SK-N-SH (cell line): ENCODE measurements around the gene SREK1.

ENCODE experiments used
- EP300 ChIP-seq, 2 experiments: IDR thresholded peaks; 2 replicates each; pipeline versions ENCODE4 v1.4.0 to v1.6.1; 2012; ENCODE audit warnings: borderline replicate concordance in 1 of 2, low read depth in 1 of 2, low read length in 1 of 2
- EZH2phosphoT487 ChIP-seq: fragments of 200-600 bp; sonication (generic); IDR thresholded peaks from 2 replicates; pipeline ENCODE4 v1.6.1; 2017; ENCODE audit warnings: low read depth, mixed run types, mild to moderate bottlenecking, antibody characterized with exemption, moderate library complexity, borderline replicate concordance
- FOXJ3 ChIP-seq: sonication (generic); formaldehyde crosslinking; IDR thresholded peaks from 2 replicates; pipeline ENCODE4 v1.5.1; 2020; ENCODE audit warnings: mild to moderate bottlenecking, missing genetic modification reagents
- IRF3 ChIP-seq: fragments of 150-350 bp; IDR thresholded peaks from 2 replicates; pipeline ENCODE4 v1.6.1; 2016; ENCODE audit warnings: mild to moderate bottlenecking, low read depth, low read length
- NFIC ChIP-seq: IDR thresholded peaks from 2 replicates; pipeline ENCODE4 v1.4.0; 2012; ENCODE audit warnings: borderline replicate concordance
- POLR2AphosphoS5 ChIP-seq: IDR thresholded peaks from 2 replicates; pipeline ENCODE4 v1.6.1; 2012; ENCODE audit warnings: low read depth, low read length
- RAD21 ChIP-seq: IDR thresholded peaks from 2 replicates; pipeline ENCODE4 v1.6.1; 2012; ENCODE audit warnings: mild to moderate bottlenecking, low read length
- RFX5 ChIP-seq: IDR thresholded peaks from 2 replicates; pipeline ENCODE4 v1.6.1; 2012; ENCODE audit warnings: mild to moderate bottlenecking, improper control_type of control experiment, low read length
- SIN3A ChIP-seq: IDR thresholded peaks from 2 replicates; pipeline ENCODE4 v1.6.1; 2012; ENCODE audit warnings: low read depth, mild to moderate bottlenecking, low read length, moderate library complexity, borderline replicate concordance
- TAF1 ChIP-seq: IDR thresholded peaks from 2 replicates; pipeline ENCODE4 v1.6.1; 2012; ENCODE audit warnings: low read depth, mild to moderate bottlenecking, low read length, moderate library complexity, borderline replicate concordance
- TF ChIP-seq, protein P1 (sequence below): fragments of 200-600 bp; sonication (generic); IDR thresholded peaks from 2 replicates; pipeline ENCODE4 v1.6.1; 2017; ENCODE audit warnings: antibody characterized with exemption, mild to moderate bottlenecking, moderate library complexity
- TF ChIP-seq, protein P2 (sequence below): IDR thresholded peaks from 2 replicates; pipeline ENCODE4 v1.4.0; 2012; ENCODE audit warnings: low read depth
- TF ChIP-seq, protein P3 (sequence below): IDR thresholded peaks from 2 replicates; pipeline ENCODE4; 2012
- TF ChIP-seq, protein P4 (sequence below): IDR thresholded peaks from 2 replicates; pipeline ENCODE4 v1.4.0; 2012; ENCODE audit warnings: low read depth, borderline replicate concordance

GRCh38 chr5:66170195-66170919 lies 26.3 kb downstream of the SREK1 start:
- TF ChIP-seq, protein P1, sequence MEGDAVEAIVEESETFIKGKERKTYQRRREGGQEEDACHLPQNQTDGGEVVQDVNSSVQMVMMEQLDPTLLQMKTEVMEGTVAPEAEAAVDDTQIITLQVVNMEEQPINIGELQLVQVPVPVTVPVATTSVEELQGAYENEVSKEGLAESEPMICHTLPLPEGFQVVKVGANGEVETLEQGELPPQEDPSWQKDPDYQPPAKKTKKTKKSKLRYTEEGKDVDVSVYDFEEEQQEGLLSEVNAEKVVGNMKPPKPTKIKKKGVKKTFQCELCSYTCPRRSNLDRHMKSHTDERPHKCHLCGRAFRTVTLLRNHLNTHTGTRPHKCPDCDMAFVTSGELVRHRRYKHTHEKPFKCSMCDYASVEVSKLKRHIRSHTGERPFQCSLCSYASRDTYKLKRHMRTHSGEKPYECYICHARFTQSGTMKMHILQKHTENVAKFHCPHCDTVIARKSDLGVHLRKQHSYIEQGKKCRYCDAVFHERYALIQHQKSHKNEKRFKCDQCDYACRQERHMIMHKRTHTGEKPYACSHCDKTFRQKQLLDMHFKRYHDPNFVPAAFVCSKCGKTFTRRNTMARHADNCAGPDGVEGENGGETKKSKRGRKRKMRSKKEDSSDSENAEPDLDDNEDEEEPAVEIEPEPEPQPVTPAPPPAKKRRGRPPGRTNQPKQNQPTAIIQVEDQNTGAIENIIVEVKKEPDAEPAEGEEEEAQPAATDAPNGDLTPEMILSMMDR: no peak
- TF ChIP-seq TAF1: no peak
- TF ChIP-seq, protein P2, sequence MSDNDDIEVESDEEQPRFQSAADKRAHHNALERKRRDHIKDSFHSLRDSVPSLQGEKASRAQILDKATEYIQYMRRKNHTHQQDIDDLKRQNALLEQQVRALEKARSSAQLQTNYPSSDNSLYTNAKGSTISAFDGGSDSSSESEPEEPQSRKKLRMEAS: no peak
- TF ChIP-seq SIN3A: no peak
- TF ChIP-seq RAD21: no peak
- no peak for TF ChIP-seq EZH2phosphoT487
- no peak for TF ChIP-seq RFX5
- no peak for TF ChIP-seq FOXJ3 (CRISPR knock-in tag)
- TF ChIP-seq, protein P3, sequence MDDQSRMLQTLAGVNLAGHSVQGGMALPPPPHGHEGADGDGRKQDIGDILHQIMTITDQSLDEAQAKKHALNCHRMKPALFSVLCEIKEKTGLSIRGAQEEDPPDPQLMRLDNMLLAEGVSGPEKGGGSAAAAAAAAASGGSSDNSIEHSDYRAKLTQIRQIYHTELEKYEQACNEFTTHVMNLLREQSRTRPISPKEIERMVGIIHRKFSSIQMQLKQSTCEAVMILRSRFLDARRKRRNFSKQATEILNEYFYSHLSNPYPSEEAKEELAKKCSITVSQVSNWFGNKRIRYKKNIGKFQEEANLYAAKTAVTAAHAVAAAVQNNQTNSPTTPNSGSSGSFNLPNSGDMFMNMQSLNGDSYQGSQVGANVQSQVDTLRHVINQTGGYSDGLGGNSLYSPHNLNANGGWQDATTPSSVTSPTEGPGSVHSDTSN: no peak
- no peak for TF ChIP-seq IRF3
- TF ChIP-seq EP300 (IDR thresholded peaks at IDR 0.05; ENCODE audit: borderline replicate concordance in 1 of 2, low read depth in 1 of 2, low read length in 1 of 2): no peak
- no peak for TF ChIP-seq POLR2AphosphoS5
- TF ChIP-seq, protein P4, sequence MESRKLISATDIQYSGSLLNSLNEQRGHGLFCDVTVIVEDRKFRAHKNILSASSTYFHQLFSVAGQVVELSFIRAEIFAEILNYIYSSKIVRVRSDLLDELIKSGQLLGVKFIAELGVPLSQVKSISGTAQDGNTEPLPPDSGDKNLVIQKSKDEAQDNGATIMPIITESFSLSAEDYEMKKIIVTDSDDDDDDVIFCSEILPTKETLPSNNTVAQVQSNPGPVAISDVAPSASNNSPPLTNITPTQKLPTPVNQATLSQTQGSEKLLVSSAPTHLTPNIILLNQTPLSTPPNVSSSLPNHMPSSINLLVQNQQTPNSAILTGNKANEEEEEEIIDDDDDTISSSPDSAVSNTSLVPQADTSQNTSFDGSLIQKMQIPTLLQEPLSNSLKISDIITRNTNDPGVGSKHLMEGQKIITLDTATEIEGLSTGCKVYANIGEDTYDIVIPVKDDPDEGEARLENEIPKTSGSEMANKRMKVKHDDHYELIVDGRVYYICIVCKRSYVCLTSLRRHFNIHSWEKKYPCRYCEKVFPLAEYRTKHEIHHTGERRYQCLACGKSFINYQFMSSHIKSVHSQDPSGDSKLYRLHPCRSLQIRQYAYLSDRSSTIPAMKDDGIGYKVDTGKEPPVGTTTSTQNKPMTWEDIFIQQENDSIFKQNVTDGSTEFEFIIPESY: no peak
- no peak for TF ChIP-seq NFIC
